CD4-positive, alpha-beta T cell treated with Interleukin-15 for 1 hour (primary cell): ENCODE data around the gene PRDM8.

Source experiments
- DNase-seq: peaks from one replicate; pipeline ENCODE4 v3.0.0-alpha.2; 2020

The PRDM8 gene

GRCh38 chr4:80184053-80184824 lies 13.1 kb upstream of the PRDM8 start:
- peak; percentile 91 for DNase-seq

GRCh38 chr4:80184825-80185756 lies 12.2 kb upstream of the PRDM8 start:
- no peak for DNase-seq

GRCh38 chr4:80185787-80186548 lies 11.3 kb upstream of the PRDM8 start:
- no peak for DNase-seq

GRCh38 chr4:80186676-80187075 lies 10.6 kb upstream of the PRDM8 start:
- no peak for DNase-seq

- no peak for DNase-seq
Measured at GRCh38 chr4:80187677-80188076, 9.6 kb upstream of the PRDM8 start.

GRCh38 chr4:80188457-80188800 lies 8.9 kb upstream of the PRDM8 start:
- DNase-seq = no peak

GRCh38 chr4:80188801-80189458 lies 8.4 kb upstream of the PRDM8 start:
- no peak for DNase-seq

- DNase-seq = no peak
Measured at GRCh38 chr4:80189581-80189955, 7.7 kb upstream of the PRDM8 start.

- DNase-seq = no peak
Measured at GRCh38 chr4:80189956-80190677, 7.2 kb upstream of the PRDM8 start.

- no peak for DNase-seq
Measured at GRCh38 chr4:80192252-80192866, 4.9 kb upstream of the PRDM8 start.

- DNase-seq = no peak
Measured at GRCh38 chr4:80192937-80193336, 4.4 kb upstream of the PRDM8 start.

- no peak for DNase-seq
Measured at GRCh38 chr4:80195441-80196140, 1.7 kb upstream of the PRDM8 start.

GRCh38 chr4:80196259-80196921 lies 913 bp upstream of the PRDM8 start:
- no peak for DNase-seq

- DNase-seq = no peak
Measured at GRCh38 chr4:80197601-80198440, 518 bp downstream of the PRDM8 start.

- no peak for DNase-seq
Measured at GRCh38 chr4:80198441-80198837, 1.1 kb downstream of the PRDM8 start.

- DNase-seq = no peak
Measured at GRCh38 chr4:80199004-80199560, 1.8 kb downstream of the PRDM8 start.

GRCh38 chr4:80199947-80200346 lies 2.6 kb downstream of the PRDM8 start:
- no peak for DNase-seq

- DNase-seq = peak; percentile 73
Measured at GRCh38 chr4:80201252-80202151, 4.2 kb downstream of the PRDM8 start.
